HS-5 (cell line): ENCODE measurements around the gene TJAP1.
"Not testable (repeated sequence)": the region's sequence is repeated elsewhere in the genome, so short reads cannot be mapped to it uniquely, and the experiment has no call there.

Experiments used
- DNase-seq: peaks from one replicate; pipeline ENCODE4 v3.0.0-alpha.2; 2012; ENCODE audit warnings: low read depth

Gene TJAP1

DNA sequence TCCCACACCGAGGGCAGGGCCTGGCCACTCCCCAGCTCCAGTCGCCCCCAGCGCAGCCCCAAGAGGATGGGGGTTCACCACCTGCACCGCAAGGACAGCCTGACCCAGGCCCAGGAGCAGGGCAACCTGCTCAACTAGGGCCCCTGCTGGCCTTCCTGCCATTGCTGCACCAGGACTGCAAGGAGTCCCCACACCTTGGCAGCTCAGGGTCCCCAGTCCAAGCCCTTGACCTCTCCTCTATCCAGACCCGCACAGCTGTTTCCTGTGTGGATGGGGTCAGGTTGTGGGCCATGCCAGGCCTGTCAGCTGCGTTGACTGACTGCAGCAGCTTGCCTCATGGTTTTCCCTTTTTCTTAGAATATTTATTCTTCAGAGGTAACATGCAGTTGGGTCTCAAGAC, 28.3 kb downstream of the TJAP1 start:
- DNase-seq = no peak

DNA sequence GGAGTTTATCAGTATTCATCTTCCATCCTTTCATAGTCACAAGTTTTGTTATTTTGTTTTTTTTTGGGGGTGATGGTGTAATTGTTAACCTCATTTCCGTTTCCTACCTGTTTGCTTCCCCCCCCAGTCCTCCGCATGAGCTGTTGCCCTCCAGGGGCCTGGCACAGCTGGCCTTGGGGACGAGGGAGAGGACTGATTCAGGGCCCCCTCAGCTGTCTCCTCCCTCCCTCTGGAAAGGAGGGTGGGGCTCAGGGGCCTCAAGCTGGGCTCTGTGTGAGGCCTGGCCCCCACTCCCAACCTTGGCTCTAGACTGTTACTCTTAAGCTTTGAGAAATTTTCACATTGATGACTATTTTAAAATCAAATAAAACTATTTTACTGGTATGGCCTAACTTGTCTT, 28.8 kb downstream of the TJAP1 start:
- DNase-seq = no peak

DNA sequence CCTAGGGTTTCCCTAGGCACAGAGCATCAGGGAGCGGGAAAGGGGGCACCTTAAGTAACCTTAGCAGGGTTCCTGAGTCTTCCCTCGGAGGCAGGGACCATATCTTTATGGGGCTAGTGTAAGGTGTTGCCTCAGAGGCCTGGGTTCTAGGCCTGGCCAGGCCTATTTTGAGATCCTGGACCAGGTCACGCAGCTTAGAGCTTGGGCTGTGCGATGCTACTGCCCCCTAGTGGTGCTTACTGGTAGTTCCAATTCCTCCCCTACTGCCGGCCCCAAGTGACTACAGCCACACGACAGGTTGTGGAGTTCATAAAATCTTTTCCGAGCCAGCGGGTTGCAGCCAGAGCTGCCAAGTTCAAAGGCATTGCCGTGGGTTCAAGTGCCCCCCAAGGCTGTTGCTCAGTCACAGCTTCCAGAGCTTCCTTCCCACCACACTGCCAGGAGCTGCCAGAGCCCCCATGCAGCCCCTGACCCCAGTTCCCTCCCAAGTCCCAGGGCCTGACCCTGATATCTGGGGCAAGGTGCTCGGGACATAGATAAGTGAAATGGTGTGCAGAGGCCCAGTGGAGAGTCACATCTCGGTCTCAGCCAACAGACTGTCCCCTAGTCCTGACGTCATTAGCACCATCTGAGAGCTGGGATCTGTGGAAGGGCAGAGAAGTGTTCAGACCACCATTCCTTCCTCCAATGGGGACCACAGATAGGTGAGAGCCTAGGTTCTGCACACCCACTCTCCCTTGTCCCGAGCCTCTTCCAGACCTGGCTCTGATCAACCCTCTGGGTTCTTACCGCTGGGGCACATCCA, 29.5 kb downstream of the TJAP1 start:
- DNase-seq = peak; percentile 43

DNA sequence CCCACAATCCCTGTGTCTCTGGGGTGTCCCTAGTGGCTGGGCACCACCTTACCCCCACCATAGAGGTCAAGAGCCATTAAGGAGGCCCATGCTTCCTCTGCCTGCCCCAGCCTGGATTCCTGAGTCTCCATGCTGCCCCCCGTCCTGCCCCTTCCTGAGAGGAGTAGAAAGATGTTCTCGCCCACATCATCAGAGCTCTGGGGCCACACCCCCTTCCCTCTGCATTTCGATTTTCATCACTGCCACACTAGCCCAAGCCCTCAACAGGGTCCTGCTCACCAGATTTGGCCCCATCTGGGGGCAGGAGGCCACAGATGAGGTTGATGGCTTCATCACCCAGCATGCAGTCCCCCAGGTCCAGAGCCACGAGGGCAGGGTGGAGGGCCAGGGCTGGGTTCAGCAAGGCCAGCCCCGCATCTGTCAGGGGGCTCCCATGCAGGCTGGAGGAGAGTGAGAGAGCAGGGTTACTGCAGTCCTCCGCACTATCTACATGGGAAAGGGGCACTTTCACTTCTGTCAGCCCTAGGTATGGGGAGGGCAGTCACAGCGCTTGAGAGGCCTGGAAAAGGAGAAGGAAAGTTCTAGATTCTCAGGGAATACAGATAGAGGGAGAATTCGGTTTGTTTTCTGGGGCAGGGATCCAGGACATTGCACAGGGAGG, 31.2 kb downstream of the TJAP1 start:
- DNase-seq = no peak

DNA sequence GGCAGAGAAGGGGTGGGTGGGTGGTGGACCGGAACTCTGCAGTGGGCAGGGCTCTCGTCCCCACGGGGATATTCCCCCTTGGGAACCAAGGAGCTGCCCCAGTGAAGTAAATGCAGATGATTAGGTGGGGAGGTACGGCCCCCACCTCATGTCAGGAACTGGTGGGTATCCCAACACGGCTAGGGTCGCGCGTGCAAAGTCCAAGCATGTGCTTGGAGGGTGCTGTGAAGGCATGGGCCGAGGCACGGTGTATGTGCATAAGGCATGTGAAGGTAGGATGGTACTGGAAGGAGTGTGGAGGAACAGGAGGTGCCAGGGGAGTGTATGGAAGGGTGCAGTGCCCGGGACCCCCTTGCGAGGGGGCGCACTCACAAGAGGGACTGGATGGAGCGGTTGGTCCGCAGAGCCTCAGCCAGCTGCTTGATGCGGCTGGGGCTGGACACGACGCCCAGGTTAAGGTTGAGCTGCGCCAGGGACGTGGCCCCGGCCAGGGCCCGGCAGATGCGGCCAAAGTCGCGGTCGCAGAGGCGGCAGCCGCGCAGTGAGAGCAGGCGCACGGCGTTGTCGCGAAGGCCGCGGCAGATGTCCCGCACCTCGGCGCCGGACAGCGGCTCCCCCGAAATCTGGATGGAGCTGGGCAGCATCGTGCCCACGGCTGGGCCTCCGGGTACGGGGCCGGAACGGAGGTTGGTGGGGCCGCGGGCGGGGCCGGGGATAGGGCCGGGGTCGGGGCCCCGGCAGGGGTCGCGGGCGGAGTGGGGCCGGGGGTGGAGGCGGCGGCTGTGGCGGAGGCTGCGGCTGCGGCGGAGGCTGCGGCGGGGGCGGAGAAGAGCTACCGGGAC, 32.0 kb downstream of the TJAP1 start:
- DNase-seq = no peak

DNA sequence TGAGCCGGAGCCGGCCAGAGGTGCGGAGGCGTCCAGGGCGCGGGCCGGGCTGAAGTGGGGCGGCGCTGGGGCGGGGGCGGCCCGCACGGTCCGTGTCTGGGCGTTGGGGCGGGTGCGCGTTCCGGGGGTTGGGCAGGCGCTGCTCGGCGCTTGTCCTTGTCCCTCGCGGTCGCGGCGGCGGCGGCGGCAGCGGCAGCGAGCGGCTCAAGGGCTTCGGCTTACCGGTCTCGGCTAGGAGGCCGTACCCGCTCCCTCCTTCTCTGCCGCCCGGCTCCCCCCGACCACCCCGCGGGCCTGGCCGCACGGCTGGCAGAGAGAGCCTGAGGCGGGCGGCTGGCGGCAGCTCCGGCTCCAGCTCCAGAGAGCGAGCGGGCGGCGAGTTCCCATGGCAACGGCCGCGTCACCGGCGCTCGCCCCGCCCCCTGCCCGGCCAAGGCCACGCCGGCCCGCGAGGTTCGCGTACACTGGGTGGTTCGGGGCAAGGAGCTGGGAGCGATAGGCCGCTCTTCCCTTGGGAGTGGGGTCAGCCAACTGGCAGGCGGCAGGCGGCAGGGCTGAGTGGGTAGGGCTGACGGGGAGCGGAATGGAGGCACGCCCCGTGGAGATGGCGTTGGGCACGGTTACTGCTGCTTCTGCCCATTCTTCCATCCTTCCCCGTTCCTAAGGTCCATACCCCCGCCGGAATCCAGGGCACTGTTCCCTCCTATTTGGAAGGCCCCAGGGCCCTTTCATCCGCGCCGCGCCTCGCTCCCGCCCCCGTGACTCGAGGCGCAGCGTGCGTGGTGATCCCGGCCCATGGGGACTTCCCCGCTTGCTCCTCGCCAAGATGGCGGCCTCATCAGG, 32.8 kb downstream of the TJAP1 start, which contains the start of gene LRRC73:
TSS of gene LRRC73 (minus strand) at position 363 of the 843 bp plus-strand sequence. CDS start 561 bp downstream, outside the sequence.
- DNase-seq = no peak

DNA sequence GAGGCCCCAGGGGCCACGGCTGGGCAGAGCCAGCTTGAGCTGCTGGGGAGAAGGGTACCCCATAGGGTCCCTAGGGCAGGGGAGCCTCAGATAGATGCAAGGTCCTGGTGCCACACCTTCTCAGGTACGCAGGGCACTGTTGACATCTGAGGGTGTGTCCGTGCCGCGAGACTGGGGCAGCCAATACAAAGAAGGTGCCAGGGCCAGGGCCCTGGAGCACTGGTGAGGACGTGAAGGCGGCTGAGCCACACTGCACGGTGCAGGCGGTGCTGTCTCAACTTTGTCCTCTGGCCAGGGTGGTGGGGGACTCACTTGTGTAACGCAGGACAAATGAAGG, 33.4 kb downstream of the TJAP1 start:
- no peak for DNase-seq

DNA sequence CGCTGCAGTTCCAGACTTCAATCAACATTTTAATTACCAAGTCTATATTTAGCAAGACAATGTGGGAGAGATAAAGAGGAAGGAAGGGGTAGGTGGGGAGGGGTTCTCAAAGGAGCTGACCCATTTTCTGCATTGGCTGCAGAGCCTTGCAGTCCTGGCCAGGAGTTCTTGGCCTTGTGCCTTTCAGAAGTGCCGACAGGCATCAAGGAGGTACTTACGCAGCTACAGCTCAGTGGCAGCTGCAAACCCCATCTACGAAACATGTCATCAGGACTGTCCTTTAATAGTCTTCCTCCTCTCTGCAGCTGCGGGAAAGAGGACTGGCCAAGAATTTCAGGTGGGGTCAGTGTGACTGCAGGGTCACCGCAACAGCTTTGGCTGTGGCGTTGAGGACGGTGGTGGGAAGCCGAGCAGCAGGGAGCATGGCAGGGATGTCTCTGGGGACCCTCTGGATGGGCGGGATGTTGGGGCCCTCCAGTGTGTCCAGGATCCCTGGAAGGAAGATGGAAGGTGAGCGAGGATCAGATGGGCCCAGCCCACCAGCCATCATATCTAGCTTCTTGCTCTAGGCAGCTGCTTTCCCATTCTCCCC, 34.5 kb downstream of the TJAP1 start:
- no peak for DNase-seq

DNA sequence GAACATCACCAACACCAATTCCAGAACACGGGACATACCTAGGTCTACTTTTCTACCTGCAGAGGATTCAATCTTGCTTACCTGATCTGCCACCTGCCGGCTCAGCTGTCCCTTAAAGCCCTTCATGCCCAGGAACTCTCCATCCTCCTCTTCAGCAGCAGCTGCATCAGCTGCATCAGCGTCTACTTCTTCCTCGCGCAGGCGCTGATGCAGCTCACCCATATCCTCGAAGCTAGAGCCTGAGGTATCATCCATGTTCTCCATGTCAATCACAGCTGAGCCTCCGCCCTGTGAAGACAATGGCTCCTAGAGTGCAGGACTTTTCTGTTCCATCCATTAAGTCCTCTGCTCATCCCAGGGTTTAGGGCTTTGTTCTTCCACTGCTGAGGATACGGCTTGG, 38.4 kb downstream of the TJAP1 start:
- DNase-seq = no peak

DNA sequence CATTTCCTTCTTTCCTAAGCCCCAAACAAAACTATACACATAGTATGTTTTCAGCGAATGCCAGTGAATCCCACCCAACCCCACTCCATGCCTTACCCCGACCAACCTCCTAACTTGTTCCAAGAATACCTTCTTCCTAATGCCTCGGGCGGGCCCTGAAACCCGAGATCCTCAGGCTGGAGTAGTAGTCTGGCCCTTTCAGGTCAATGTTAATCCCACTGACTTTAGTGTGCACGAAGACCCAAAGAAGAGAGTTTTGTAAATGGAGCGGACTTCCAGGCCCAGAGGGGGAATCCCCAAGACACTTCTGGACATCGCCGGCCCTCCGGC, 39.0 kb downstream of the TJAP1 start:
- no peak for DNase-seq

DNA sequence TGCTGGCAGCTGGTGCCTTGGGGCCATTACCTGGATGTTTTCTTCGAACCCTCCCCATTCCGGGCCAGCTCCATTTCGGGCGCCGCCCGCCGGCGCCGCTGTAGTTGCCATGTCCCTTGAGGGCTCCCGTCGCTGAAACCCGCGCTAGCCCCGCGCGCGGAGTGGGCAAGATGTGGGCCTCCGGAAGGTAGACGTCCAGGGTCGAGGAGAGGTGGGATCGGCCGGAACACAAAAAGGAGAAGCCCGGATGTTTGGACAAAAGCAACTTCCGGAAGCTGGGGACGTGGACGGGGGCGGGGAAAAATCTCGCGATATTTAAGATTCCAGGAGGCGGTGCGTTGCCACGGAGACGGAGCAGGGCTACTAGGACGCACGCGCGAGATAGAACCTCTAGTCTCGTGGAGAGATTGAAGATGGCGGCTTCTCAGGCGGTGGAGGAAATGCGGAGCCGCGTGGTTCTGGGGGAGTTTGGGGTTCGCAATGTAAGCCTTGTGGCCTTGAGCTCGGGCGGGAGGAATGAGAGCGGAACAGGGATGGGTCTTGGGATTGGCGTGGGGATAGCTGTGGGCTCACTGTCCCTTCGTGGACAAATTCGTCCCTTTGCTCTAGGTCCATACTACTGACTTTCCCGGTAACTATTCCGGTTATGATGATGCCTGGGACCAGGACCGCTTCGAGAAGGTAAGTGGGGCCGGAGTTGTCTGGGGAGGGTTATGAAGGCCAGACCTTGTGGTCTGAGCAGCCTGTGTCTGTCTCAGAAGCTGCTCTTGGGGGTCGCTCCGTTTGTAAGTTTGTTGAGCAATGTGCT, 39.5 kb downstream of the TJAP1 start, which contains the start of the genes POLR1C and YIPF3:
TSS of gene POLR1C (plus strand) at position 393 of the 808 bp plus-strand sequence. CDS start at position 414, 21 bp downstream.
TSS of gene YIPF3 (minus strand) at position 230 of the 808 bp plus-strand sequence. CDS start at position 111, 119 bp downstream.
- peak; percentile 92 for DNase-seq

DNA sequence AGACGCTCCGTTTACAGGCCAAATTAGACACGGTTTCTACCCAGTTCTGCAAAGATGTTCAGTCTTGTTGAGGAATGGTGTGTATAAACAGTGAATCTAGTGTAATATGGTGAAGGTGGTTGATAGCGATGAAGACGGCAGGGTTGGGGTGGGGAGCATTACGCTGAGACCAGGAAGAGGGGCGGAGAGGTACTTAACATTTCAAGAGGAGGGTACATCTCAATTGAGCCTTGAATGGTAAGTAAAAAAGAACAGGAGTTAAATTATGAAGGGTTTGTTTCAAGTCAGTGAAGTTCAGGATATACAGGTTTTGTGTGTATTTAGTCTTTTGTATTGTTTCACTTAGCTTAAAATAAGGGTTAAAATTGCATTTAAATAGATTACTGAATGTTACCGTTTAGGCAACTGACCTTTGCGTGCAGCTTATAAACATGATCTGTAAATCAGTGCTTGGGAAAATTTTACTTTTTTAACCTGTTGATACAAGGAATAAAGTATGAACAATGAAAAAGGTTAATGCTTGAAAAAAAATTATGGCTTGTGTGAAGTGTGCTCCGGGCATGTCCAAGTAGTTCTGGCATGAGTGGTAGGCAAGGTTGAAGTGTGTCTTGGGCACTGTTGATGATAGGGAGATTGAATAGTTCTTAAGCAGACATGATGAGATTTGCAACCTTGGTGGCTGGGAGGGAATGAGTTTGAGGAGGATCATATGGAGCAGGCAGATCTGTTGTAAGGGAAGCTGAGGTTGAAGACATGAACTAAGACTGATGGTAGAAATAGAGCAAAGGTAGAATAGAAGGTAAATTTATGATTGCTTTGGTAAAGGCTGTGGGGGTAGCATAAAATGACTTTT, 40.4 kb downstream of the TJAP1 start:
- DNase-seq = no peak

DNA sequence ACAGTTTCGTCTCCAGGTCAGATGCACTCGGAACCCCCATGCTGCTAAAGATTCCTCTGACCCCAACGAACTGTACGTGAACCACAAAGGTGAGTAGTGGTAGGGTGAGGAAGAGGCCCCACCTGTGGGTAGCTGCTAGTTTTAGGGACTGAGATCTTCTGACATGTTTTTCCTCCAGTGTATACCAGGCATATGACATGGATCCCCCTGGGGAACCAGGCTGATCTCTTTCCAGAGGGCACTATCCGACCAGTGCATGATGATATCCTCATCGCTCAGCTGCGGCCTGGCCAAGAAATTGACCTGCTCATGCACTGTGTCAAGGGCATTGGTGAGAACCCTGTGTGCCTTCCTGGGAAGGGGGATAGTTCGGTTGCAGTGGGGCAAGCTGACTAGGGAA, 42.7 kb downstream of the TJAP1 start:
- DNase-seq = no peak

DNA sequence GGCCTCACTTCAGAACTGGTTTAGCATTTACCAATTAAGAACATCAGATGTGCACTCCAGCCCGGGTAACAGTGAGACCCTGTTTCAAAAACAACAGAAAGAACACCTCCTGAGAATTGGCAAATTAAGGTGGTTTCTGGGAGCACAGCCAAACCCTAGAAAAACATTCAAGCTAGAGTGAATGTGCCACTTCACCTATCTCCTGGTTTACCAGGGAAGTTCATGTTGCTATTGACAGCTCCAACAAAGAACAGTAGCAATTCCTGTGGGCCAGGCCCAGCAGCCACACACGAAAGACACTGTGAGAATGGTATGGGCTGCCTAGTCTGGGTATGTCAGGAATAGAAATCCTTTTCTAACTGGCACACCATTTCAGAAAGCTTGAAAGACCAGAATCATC, 44.5 kb downstream of the TJAP1 start:
- DNase-seq = no peak

DNA sequence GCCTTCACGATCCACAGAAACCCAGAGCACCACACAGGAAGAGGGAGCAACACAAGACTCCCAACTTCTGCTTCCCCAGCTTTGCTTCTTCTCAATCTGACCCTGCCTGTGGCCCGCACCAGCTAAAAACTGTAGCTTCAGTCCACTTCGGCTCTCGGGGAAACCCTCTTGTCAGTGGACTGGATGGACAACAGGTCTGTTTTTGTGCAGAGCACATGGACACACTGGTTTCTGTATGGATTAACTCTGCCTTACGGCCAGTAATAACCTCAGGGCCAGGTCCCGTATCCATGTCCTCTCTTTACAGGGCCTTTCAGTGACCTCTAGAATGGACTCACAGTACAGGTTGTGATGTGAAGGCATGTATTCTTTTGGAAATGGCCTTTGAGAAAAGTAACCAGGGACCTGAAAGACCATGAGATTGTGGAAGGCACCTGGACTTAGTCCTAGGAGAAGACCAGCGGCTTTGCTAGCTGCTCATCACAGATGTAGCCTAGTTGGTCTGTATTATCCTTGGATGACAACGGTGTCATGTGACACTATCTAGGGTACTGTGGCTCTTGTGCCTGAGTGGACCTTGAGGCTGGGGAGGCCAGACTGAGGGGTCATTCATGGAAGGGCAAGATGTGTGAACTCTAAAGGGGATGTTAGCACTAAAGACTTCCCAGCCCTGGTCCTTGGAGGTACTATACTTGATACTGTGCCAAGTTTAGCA, 45.3 kb downstream of the TJAP1 start:
- no peak for DNase-seq

DNA sequence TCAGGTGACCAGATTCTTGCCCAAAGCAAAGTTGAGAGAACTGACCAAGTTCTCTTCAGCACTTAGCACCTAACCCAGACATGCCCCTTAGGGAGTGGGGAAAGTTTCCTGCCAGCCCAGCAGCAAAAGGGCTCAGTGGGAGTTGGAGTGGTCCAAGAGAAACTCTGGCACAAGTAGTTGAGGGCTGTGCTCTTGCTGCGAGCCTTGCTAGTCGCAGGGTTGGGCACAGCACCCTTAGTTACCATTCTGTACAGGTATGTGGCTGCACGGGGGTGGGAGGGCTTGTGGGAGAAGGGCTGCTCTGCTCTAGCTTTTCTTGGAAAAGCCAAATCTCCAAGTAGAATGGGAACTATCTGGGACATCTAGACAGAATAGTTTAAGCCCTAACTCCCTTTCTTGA, 45.9 kb downstream of the TJAP1 start:
- no peak for DNase-seq

DNA sequence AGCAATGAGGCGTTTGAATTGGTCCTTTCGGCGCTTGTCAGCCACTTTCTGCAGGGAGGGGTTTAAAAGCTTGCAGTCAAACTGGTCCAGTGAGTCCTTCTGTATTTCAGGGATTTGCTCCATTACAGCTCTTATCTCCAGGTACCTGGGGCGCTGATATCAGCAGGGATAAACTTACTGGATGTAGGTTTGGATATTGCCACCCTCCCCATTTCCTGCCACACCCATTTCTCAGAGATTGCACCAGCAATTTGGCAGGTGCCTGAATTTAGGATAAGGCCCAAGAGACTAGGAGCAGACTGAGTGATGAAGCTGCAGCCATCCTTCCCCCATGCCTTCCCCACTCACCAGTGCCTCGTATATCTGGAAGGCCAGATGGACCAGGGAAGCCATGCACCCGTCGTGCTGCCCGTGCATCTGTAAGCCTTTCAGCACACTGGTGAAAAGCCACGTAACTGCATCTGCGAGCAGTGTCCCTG, 47.2 kb downstream of the TJAP1 start:
- no peak for DNase-seq

DNA sequence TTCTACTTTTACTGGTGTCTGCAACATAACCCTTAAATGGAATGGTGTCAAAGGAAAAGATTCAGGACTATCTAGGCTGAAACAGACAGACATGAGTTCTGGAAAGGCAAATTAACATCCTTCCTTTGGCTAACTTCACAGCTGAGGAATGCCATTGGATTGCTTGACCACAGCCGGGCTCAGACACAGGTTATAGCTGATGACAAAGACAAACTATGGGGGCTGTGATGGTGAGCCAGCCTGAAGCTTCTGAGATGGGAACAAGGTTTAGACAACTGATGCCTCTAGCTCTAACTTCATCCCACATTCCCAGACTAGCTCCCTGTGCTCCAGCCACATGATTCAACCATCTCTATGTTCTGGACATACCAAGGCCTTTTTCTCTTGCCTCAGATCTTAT, 54.8 kb downstream of the TJAP1 start:
- no peak for DNase-seq

DNA sequence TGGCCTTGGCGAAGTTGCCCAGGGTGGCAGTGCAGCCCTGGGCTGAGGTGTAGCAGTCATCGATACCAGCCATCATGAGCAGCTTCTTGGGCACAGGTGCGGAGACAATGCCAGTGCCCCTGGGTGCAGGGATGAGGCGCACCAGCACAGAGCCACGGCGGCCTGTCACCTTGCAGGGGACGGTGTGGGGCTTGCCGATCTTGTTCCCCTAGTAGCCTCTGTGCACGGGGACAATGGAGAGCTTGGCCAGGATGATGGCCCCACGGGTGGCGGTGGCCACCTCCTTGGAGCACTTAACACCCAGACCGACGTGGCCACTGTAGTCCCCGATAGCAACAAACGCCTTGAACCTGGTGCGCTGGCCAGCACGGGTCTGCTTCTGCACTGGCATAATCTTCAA, 61.6 kb downstream of the TJAP1 start:
- DNase-seq = not testable (repeated sequence)
